Psoas muscle (tissue), 8 donors: ENCODE data around the gene TTC21B. TPM values are rescaled to one million over a fixed set of nuclear protein-coding genes. Genes with fewer than 3 reads are reported as not detected.

ENCODE experiments used
- ATAC-seq, 4 donors: fragments of 200-7000 bp; cut with Tn5 transposase; one replicate each; pipeline ENCODE4 v1.9.1; 2020; ENCODE audit warnings: moderate library complexity in 3 of 4, mild to moderate bottlenecking in 2 of 4
- DNase-seq, 2 donors: peaks; one replicate each; pipeline ENCODE4 v3.0.0-alpha.2; 2020
- H3K27ac ChIP-seq: fragments of 200-600 bp; one replicate; pipeline ENCODE4 v1.8.0; 2022
- H3K27me3 ChIP-seq, 3 donors: fragments of 200-600 bp in 1 of 3; one replicate each; pipeline versions ENCODE4 v1.6.1 to v1.8.0; 2013 to 2022; ENCODE audit warnings: low read length in 2 of 3, mild to moderate bottlenecking in 2 of 3, moderate library complexity in 1 of 3; ENCODE audit not compliant: insufficient read depth in 3 of 3
- H3K36me3 ChIP-seq, 2 donors: fragments of 200-600 bp in 1 of 2; one replicate each; pipeline versions ENCODE4 v1.6.1 to v1.8.0; 2013 to 2022; ENCODE audit warnings: low read depth in 1 of 2, mild to moderate bottlenecking in 1 of 2, moderate library complexity in 1 of 2; ENCODE audit not compliant: insufficient read depth in 1 of 2
- H3K4me1 ChIP-seq: fragments of 200-600 bp; one replicate; pipeline ENCODE4 v1.8.0; 2022
- H3K4me3 ChIP-seq: fragments of 200-600 bp; one replicate; pipeline ENCODE4 v1.8.0; 2022; ENCODE audit warnings: mild to moderate bottlenecking
- H3K9me3 ChIP-seq: fragments of 200-600 bp; one replicate; pipeline ENCODE4 v1.8.0; 2022
- WGBS, 3 donors: extraction: QIAGEN DNeasy Blood & Tissue Kit; methylation state at CpG; one replicate each; pipeline versions ENCODE4 v1.1.6 to v1.1.7; 2013; 5-methylcytosine and 5-hydroxymethylcytosine counted together
- intact Hi-C, 2 donors: fragments of 100-400 bp; cut with DNase I; formaldehyde crosslinking; loops; one replicate each; pipeline versions ENCODE4 v1.11.0 to v1.14.2; 2022
- polyA plus RNA-seq, 3 donors: library from polyadenylated mRNA; stranded (reverse); fragments of 200-250 nt; gene quantifications; one replicate each; pipeline ENCODE4 v1.2.3, GENCODE V29; 2013
- total RNA-seq, 4 donors: library from RNA; stranded (reverse); fragmentation: NEBNext Ultra II Directional in 2 of 4; extraction: Animal tissue kit (Norgen Biotek cat#: 25700) in 2 of 4; gene quantifications; one replicate each; pipeline versions ENCODE4 v1.2.1 to v1.2.4, GENCODE V29; 2021 to 2023
- TF ChIP-seq, protein P1 (sequence below): fragments of 200-600 bp; IDR thresholded peaks from one replicate; pipeline ENCODE4 v1.8.0; 2022; ENCODE audit warnings: antibody characterized with exemption
- donor health status: healthy with polysubstance abuse.
- donor health status: DM: no; HTN: no; CAD: no; lungs with moderate emphysema.
- donor health status: Bipolar disorder and iron deficiency.
- donor health status: healthy.
- donor health status: DM: yes; HTN: yes; CAD: no.
- donor health status: DM: no; HTN: no; CAD: no.
- donor health status: DM: no; HTN: no; CAD: no.
- donor health status: DM: yes; HTN: yes; CAD: no.

TTC21B gene
- total and polyA plus RNA-seq, 7 donors, result 2.6 to 16.7 (median 10.6) TPM

DNA sequence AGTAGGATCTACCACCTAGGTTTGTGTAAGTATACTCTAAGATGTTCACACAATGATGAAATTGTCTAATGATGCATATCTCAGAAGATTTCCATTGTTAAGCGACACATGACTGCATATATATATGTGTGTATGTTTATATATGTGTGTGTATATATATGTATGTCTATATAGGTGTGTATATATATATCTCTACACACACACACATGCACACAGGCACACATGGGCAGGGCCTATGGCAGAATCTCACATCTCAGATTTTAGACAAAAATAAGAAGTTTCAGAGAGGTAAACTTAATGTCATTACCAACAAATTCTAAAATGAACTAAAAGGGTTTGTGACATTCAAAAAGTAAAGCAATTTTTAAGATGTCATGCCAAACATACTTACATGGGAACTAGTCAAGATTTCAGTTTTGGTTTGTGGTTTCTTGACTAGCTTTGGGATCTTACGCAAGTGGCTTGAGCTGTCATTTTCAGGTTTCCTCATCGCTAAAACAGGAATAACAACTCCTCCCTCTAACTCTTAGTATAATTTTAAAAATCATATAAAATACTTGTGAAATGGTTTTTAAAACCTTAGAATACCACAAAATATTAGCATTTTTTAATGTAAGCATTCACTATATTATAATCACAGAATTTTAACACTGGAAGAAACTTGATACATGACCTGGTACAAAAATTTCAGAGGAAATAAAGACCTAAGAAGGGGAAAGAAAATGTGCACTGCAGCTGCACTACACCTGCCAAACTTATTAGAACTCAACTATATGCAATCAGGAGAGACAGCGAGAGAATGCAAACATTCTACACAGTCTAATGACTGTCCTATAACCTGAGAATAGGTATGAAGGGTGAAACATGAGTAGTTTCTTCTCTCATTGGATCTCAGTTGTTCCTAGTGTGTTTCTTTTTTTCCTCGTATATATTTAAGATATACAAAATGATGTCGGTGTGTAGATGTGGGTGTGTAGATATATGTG, 75.7 kb downstream of the TTC21B start:
- H3K9me3 ChIP-seq, result no peaks in the 10 kb centered on the region
- intact Hi-C loops, result no loop called here
- H3K4me3 ChIP-seq, result no peak overlapping the region
- DNase-seq (no peak), ATAC-seq (no peak)
- TF ChIP-seq, protein P1, sequence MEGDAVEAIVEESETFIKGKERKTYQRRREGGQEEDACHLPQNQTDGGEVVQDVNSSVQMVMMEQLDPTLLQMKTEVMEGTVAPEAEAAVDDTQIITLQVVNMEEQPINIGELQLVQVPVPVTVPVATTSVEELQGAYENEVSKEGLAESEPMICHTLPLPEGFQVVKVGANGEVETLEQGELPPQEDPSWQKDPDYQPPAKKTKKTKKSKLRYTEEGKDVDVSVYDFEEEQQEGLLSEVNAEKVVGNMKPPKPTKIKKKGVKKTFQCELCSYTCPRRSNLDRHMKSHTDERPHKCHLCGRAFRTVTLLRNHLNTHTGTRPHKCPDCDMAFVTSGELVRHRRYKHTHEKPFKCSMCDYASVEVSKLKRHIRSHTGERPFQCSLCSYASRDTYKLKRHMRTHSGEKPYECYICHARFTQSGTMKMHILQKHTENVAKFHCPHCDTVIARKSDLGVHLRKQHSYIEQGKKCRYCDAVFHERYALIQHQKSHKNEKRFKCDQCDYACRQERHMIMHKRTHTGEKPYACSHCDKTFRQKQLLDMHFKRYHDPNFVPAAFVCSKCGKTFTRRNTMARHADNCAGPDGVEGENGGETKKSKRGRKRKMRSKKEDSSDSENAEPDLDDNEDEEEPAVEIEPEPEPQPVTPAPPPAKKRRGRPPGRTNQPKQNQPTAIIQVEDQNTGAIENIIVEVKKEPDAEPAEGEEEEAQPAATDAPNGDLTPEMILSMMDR, result no peak
- no peak overlapping the region for H3K27ac ChIP-seq
- H3K36me3 ChIP-seq, result peaks cover 0 to 79% of the 10 kb centered on the region in 2 donors
- no peaks in the 10 kb centered on the region for H3K4me1 ChIP-seq
- WGBS, 3 donors, result 93 to 97% (median 94%) methylated on average over 6 of the region's 6 CpGs
- no peaks in the 10 kb centered on the region for H3K27me3 ChIP-seq

DNA sequence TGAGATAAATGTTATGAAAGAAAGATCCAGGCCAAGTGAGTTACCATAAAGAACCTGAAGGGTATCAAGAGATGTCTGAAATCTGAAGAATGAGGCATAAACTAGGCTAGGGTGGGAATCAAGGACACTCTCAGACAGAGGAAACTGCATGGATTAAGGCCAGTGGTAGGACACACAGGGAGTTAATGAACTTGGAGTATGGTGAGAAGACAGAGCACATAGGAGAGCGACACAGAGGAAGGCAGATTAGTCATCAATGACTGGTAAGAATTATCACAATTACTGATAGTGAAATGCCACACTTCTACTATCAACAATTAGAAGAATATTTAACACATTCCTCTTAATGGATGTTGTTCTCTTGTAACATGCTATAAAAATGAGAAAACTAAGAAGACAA, 76.9 kb downstream of the TTC21B start:
- Histone ChIP-seq H3K27me3 (no peaks in the 10 kb centered on the region), H3K9me3 (no peaks in the 10 kb centered on the region), H3K4me1 (no peaks in the 10 kb centered on the region), H3K4me3 (no peak overlapping the region), H3K27ac (no peak overlapping the region), H3K36me3 (peaks cover 0 to 78% of the 10 kb centered on the region in 2 donors)
- DNase-seq, result no peak
- WGBS, 3 donors, result 66 to 73% (median 72%) methylated on average over 1 of the region's 1 CpG
- ATAC-seq, result no peak
- TF ChIP-seq, protein P1, result no peak
- intact Hi-C loops, result no loop called here

DNA sequence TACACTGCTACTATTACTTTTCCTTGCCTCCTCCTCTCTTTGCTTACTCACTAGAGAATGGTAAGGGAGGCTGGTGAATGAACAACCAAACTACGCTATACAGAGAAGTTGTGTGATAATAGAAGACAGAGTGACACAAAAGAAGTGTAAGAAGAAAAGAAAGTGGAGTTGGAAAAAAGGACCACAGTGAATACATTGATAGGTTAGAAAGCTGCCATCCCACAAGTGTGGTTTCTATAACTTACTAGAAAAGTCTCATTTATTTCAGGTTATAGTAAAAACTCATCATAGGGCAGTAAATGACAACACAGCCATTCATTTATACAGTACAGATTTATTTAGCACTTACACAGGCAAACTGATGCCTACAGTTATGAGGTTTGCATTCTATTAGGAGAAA, 77.3 kb downstream of the TTC21B start:
- H3K36me3 ChIP-seq, result peaks cover 0 to 73% of the 10 kb centered on the region in 2 donors
- H3K27ac ChIP-seq, result no peak overlapping the region
- ATAC-seq (no peak), DNase-seq (no peak)
- intact Hi-C loops, result no loop called here
- TF ChIP-seq, protein P1, result no peak
- no peak overlapping the region for H3K4me3 ChIP-seq
- no peaks in the 10 kb centered on the region for H3K4me1 ChIP-seq
- WGBS, 3 donors, result 89 to 97% (median 93%) methylated on average over 1 of the region's 1 CpG
- H3K9me3 ChIP-seq, result no peaks in the 10 kb centered on the region
- H3K27me3 ChIP-seq, result no peaks in the 10 kb centered on the region

DNA sequence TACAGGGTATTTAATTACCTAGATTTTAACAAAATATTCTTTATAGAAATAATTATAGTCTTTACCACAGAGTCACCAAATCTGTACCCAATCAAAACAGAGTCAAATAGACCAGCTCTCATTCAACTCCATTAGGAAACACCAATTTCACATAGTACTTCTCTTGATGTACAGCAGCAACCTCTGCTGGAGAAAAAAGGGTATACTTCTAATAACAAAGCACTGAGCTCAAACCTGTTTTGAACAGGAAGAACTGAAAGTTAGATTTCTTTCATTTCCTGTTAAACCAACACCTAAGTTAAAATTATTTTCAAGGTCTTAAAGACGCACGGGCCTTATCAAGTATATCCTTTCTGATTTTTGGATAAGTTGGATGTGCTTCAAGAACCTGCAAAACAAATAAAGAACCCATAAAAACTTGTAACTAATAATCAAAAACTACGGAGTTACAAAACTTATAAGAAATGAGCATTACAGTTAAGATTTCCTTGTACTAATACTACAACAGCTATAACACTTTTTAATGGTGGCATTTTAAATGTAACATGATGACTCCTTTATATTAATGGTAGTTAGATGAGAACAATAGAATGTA, 79.0 kb downstream of the TTC21B start:
- H3K4me3 ChIP-seq, result no peak overlapping the region
- H3K4me1 ChIP-seq, result no peaks in the 10 kb centered on the region
- DNase-seq (no peak), ATAC-seq (peak in 1 of 4 donors; percentile 56)
- peaks cover 0 to 63% of the 10 kb centered on the region in 2 donors for H3K36me3 ChIP-seq
- H3K9me3 ChIP-seq, result no peaks in the 10 kb centered on the region
- WGBS, 3 donors, result 66 to 70% (median 69%) methylated on average over 3 of the region's 3 CpGs
- intact Hi-C loops, result loop anchor here in 1 of 2 donors (5.0 kb wide), 1 partner anchor 472 kb away; no protein-coding TSS in a partner anchor
- no peak overlapping the region for H3K27ac ChIP-seq
- TF ChIP-seq, protein P1, result peak; percentile 49
- no peaks in the 10 kb centered on the region for H3K27me3 ChIP-seq
